OCI-LY1 (cell line): Measurements from ENCODE around the gene ADK.

ENCODE experiments used
- H2AFZ ChIP-seq: fragments of 200-600 bp; sonication (generic), shearing (Covaris generic); 2 replicates; pipeline ENCODE4 v1.6.0; 2014; ENCODE audit warnings: antibody characterized with exemption, mild to moderate bottlenecking, low read length
- H3F3A ChIP-seq: fragments of 200-600 bp; sonication (generic), shearing (Covaris generic); 2 replicates; pipeline ENCODE4 v1.6.0; 2014; ENCODE audit warnings: mild to moderate bottlenecking, antibody characterized with exemption, low read length, moderate library complexity; ENCODE audit not compliant: insufficient read depth
- H3K27ac ChIP-seq: fragments of 200-600 bp; sonication (generic); 2 replicates; pipeline ENCODE4 v1.5.1; 2014; ENCODE audit warnings: low read length, mixed run types, mild to moderate bottlenecking, low read depth; ENCODE audit not compliant: poor library complexity, severe bottlenecking
- H3K27me3 ChIP-seq: fragments of 200-600 bp; sonication (generic); 2 replicates; pipeline ENCODE4 v1.6.0; 2014; ENCODE audit warnings: antibody characterized with exemption, mild to moderate bottlenecking, low read length, moderate library complexity; ENCODE audit not compliant: insufficient read depth
- H3K36me3 ChIP-seq: fragments of 200-600 bp; sonication (generic); 2 replicates; pipeline ENCODE4 v1.6.1; 2014; ENCODE audit warnings: mild to moderate bottlenecking, antibody characterized with exemption, low read length, moderate library complexity, mixed read lengths; ENCODE audit not compliant: insufficient read depth
- H3K4me1 ChIP-seq: fragments of 200-600 bp; sonication (generic); 2 replicates; pipeline ENCODE4 v1.5.1; 2014; ENCODE audit warnings: mild to moderate bottlenecking, low read length, moderate library complexity; ENCODE audit not compliant: insufficient read depth, severe bottlenecking
- H3K4me2 ChIP-seq: fragments of 200-600 bp; sonication (generic), shearing (Covaris generic); 2 replicates; pipeline ENCODE4 v1.6.1; 2014; ENCODE audit warnings: low read length
- H3K4me3 ChIP-seq: fragments of 200-600 bp; sonication (generic); 2 replicates; pipeline ENCODE4 v1.5.1; 2014; ENCODE audit warnings: low read length, low read depth, mild to moderate bottlenecking, mixed read lengths; ENCODE audit not compliant: poor library complexity, severe bottlenecking
- H3K79me2 ChIP-seq: fragments of 200-600 bp; shearing (Covaris generic); 2 replicates; pipeline ENCODE4 v1.6.1; 2016; ENCODE audit warnings: mixed run types, low read length, mixed read lengths; ENCODE audit not compliant: insufficient read depth
- H3K9ac ChIP-seq: fragments of 200-600 bp; sonication (generic), shearing (Covaris generic); 2 replicates; pipeline ENCODE4 v1.6.1; 2014; ENCODE audit warnings: mild to moderate bottlenecking, low read length, mixed read lengths
- H3K9me2 ChIP-seq: fragments of 200-600 bp; sonication (generic), shearing (Covaris generic); 2 replicates; pipeline ENCODE4 v1.6.1; 2014; ENCODE audit warnings: low read depth, mild to moderate bottlenecking, low read length, mixed read lengths
- H3K9me3 ChIP-seq: fragments of 200-600 bp; shearing (Covaris generic); 2 replicates; pipeline ENCODE4 v1.6.1; 2014; ENCODE audit warnings: low read length, mixed read lengths
- H4K20me1 ChIP-seq: fragments of 200-600 bp; sonication (generic), shearing (Covaris generic); 2 replicates; pipeline ENCODE4 v1.6.0; 2016; ENCODE audit warnings: mild to moderate bottlenecking, low read length; ENCODE audit not compliant: insufficient read depth
- CTCF ChIP-seq: fragments of 200-600 bp; sonication (generic), shearing (Covaris generic); IDR thresholded peaks from 2 replicates; pipeline ENCODE4 v1.5.1; 2017; ENCODE audit warnings: mild to moderate bottlenecking, antibody characterized with exemption, low read length, moderate library complexity, mixed read lengths
- EZH2 ChIP-seq: fragments of 200-600 bp; sonication (generic), shearing (Covaris generic); IDR thresholded peaks from 2 replicates; pipeline ENCODE4 v1.8.0; 2017; ENCODE audit warnings: borderline replicate concordance, mixed run types, mild to moderate bottlenecking, antibody characterized with exemption, low read length, moderate library complexity, mixed read lengths

ADK gene

DNA sequence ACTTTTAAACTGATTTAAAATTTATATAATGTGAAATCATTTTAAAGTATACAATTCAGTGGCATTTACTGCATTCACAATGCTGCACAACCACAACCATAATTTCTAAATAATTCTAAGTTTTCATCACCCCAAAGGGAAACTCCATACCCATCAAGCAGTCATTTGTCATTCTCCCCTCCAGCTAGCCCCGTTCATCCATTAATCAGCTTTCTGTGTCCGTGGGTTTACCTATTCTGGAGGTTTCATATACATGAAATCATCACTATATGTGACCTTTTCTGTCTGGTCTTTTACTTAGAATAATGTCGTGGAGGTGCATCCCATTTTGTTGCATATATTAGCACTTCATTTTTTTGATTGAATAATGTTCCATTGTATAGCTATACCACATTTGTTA, 214.1 kb downstream of the ADK start:
- Histone ChIP-seq H3K4me1 (no peaks in the 10 kb centered on the region), H3K4me2 (no peak overlapping the region), H2AFZ (no peak overlapping the region), H3K79me2 (no peaks in the 10 kb centered on the region), H3K9ac (no peak overlapping the region), H4K20me1 (no peaks in the 10 kb centered on the region), H3K9me2 (no peaks in the 10 kb centered on the region), H3K4me3 (no peak overlapping the region), H3F3A (no peaks in the 10 kb centered on the region), H3K27ac (no peak overlapping the region), H3K9me3 (0 out of 2 replicates have a peak, but pooled peaks cover 2% of the 10 kb centered on the region), H3K36me3 (peaks cover 25% of the 10 kb centered on the region), H3K27me3 (no peaks in the 10 kb centered on the region)
- TF ChIP-seq CTCF (no peak), EZH2 (no peak)

- H3K9me3 ChIP-seq = no peaks in the 10 kb centered on the region
- H3K27me3 ChIP-seq = no peaks in the 10 kb centered on the region
- no peaks in the 10 kb centered on the region for H3F3A ChIP-seq
- no peak overlapping the region for H3K9ac ChIP-seq
- no peaks in the 10 kb centered on the region for H3K9me2 ChIP-seq
- H3K79me2 ChIP-seq = no peaks in the 10 kb centered on the region
- H3K4me3 ChIP-seq = no peak overlapping the region
- H3K36me3 ChIP-seq = peaks cover 10% of the 10 kb centered on the region; the same call in 1 of the 2 replicates
- H4K20me1 ChIP-seq = no peaks in the 10 kb centered on the region
- no peaks in the 10 kb centered on the region for H3K4me1 ChIP-seq
- TF ChIP-seq CTCF = no peak
- H3K4me2 ChIP-seq = no peak overlapping the region
- no peak overlapping the region for H2AFZ ChIP-seq
- H3K27ac ChIP-seq = no peak overlapping the region
These were observed 220.7 kb downstream of the ADK start for GRCh38 chr10:74371696-74372095.

DNA sequence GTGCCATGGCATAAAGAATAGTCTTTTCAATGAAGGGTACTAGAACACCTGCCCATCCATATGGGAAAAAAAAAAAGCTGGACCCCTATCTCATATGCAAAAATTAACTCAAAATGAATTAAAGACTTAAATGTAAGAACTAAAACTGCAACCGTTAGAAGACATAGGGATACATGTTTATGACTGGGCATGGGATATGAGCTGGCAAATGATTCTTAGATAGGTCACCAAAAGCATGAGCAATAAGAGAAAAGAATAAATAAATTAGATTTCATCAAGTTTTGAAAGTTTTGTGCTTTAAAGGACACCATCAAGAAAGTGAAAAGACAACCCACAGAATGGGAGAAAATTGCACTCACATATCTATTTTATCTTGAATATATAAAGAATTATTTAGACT, 222.0 kb downstream of the ADK start:
- Histone ChIP-seq H3K36me3 (peaks cover 10% of the 10 kb centered on the region; the same call in 1 of the 2 replicates), H3K9me3 (no peaks in the 10 kb centered on the region), H3F3A (no peaks in the 10 kb centered on the region), H3K4me2 (no peak overlapping the region), H4K20me1 (no peaks in the 10 kb centered on the region), H3K9ac (no peak overlapping the region), H3K27ac (no peak overlapping the region), H3K27me3 (no peaks in the 10 kb centered on the region), H3K79me2 (no peaks in the 10 kb centered on the region), H2AFZ (no peak overlapping the region), H3K4me1 (no peaks in the 10 kb centered on the region), H3K9me2 (no peaks in the 10 kb centered on the region), H3K4me3 (no peak overlapping the region)
- TF ChIP-seq CTCF = no peak
- no peak for TF ChIP-seq EZH2
